Neuron (in vitro differentiated cells): ENCODE results near the gene PAQR7.
"Not testable (repeated sequence)": the region's sequence is repeated elsewhere in the genome, so short reads cannot be mapped to it uniquely, and the experiment has no call there.

Experiments used
- H2AFZ ChIP-seq: one replicate; pipeline ENCODE4 v1.6.1; 2013; ENCODE audit warnings: low read depth, mild to moderate bottlenecking, inconsistent platforms, low read length, moderate library complexity
- H3K27me3 ChIP-seq: one replicate; pipeline ENCODE4 v1.6.1; 2013; ENCODE audit warnings: low read length; ENCODE audit not compliant: insufficient read depth
- H3K36me3 ChIP-seq: one replicate; pipeline ENCODE4 v1.6.1; 2013; ENCODE audit warnings: low read length; ENCODE audit not compliant: insufficient read depth
- H3K4me1 ChIP-seq: one replicate; pipeline ENCODE4 v1.6.1; 2013; ENCODE audit warnings: low read length; ENCODE audit not compliant: insufficient read depth
- H3K4me3 ChIP-seq: 2 replicates; pipeline ENCODE4 v1.5.1; 2013; ENCODE audit warnings: mild to moderate bottlenecking, low read length, moderate library complexity
- H3K9me3 ChIP-seq: one replicate; pipeline ENCODE4 v1.6.1; 2013; ENCODE audit warnings: low read length

Gene PAQR7

GRCh38 chr1:25844536-25845337 lies 30.8 kb downstream of the PAQR7 start:
- Histone ChIP-seq H3K4me1 (no peaks in the 10 kb centered on the region), H3K36me3 (no peaks in the 10 kb centered on the region), H3K4me3 (no peak overlapping the region), H3K27me3 (no peaks in the 10 kb centered on the region), H3K9me3 (no peaks in the 10 kb centered on the region), H2AFZ (no peak overlapping the region)

GRCh38 chr1:25843483-25843882 lies 32.0 kb downstream of the PAQR7 start:
- Histone ChIP-seq H3K9me3 (no peaks in the 10 kb centered on the region), H3K4me3 (no peak overlapping the region), H3K27me3 (no peaks in the 10 kb centered on the region), H3K4me1 (no peaks in the 10 kb centered on the region), H3K36me3 (no peaks in the 10 kb centered on the region), H2AFZ (no peak overlapping the region)

GRCh38 chr1:25839808-25840207 lies 35.7 kb downstream of the PAQR7 start:
- H3K9me3 ChIP-seq, H3K4me1 ChIP-seq, H2AFZ ChIP-seq, H3K4me3 ChIP-seq, H3K27me3 ChIP-seq: not testable (repeated sequence)
- H3K36me3 ChIP-seq, result peaks cover 12% of the 10 kb centered on the region

DNA sequence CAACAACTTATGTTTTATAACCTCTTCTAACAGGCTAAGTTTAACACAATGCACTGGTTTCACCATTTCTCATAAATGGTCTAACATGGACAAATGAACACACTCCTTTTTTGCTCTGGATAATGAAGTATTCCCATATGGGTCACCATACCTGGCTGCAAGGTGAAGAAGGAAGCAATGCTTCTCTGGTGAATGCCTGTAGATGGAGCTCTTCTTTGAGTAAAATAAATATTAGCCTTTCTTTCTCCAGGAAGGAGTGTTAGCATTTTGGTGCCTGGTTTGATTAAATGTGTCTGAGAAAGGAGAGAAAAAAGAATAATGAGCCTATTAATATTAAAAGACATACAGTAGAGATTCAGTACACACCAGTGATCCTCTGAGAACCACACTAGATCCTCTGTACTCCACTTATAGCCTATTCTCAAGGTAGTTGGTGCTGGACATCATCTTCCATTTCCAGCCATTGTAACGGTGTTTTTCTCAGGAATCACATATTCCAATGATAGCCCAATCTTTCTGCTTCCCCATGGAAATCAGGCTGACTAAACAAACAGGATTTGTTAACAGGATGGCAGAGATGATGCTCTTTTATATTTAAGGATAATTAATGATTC lies 38.1 kb downstream of the PAQR7 start:
- Histone ChIP-seq H2AFZ (no peak overlapping the region), H3K27me3 (no peaks in the 10 kb centered on the region), H3K36me3 (peaks cover 34% of the 10 kb centered on the region), H3K9me3 (no peaks in the 10 kb centered on the region), H3K4me3 (no peak overlapping the region), H3K4me1 (peaks cover 7% of the 10 kb centered on the region)

DNA sequence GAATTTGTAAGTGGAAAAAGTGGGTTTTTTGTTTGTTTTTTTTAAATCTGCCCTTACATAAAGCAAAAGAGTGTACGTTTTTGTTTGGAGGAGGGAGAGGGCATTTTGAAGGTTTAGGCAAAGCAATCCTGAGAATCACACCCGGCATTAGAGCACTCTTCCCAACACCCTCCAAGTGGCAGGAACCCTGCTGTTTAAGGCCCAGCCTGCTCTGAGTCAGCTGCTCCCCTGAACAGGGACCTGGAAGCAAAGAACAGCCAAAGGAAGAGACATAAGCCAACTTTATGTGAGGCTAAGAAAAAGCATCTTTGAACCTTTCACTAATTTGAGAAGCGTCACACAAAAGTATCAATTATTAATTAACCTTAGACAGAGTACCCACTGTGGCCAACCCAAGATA lies 38.8 kb downstream of the PAQR7 start:
- Histone ChIP-seq H3K36me3 (peaks cover 41% of the 10 kb centered on the region), H3K4me3 (no peak overlapping the region), H3K4me1 (peaks cover 7% of the 10 kb centered on the region), H3K9me3 (no peaks in the 10 kb centered on the region), H2AFZ (no peak overlapping the region), H3K27me3 (no peaks in the 10 kb centered on the region)

- H3K9me3 ChIP-seq, result no peaks in the 10 kb centered on the region
- H3K4me3 ChIP-seq, result no peak overlapping the region
- H3K4me1 ChIP-seq, result peaks cover 7% of the 10 kb centered on the region
- H3K36me3 ChIP-seq, result peaks cover 59% of the 10 kb centered on the region
- no peaks in the 10 kb centered on the region for H3K27me3 ChIP-seq
- H2AFZ ChIP-seq, result no peak overlapping the region
Measured at GRCh38 chr1:25834894-25835293, 40.6 kb downstream of the PAQR7 start.

DNA sequence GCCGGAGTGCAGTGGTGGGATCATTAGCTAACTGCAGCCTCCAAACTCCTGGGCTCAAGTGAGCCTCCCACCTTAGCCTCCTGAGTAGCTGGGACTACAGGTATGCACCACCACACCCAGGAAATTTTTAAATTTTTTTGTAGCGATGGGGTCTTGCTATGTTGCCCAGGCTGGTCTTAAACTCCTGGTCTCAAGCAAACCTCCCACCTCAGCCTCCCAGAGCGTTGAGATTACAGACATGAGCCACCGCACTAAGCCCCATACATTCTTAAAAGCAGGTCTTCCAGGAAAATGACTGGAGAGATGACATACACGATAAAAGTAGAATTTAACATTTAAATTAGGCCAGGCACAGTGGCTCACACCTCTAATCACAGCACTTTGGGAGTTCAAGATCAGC lies 42.4 kb downstream of the PAQR7 start:
- Histone ChIP-seq H3K27me3 (no peaks in the 10 kb centered on the region), H3K36me3 (peaks cover 75% of the 10 kb centered on the region), H3K4me1 (peaks cover 7% of the 10 kb centered on the region), H3K4me3 (no peak overlapping the region), H3K9me3 (no peaks in the 10 kb centered on the region), H2AFZ (no peak overlapping the region)

- Histone ChIP-seq H3K4me3 (no peak overlapping the region), H3K9me3 (no peaks in the 10 kb centered on the region), H3K4me1 (peaks cover 7% of the 10 kb centered on the region), H2AFZ (no peak overlapping the region), H3K27me3 (no peaks in the 10 kb centered on the region), H3K36me3 (peaks cover 82% of the 10 kb centered on the region)
Measured at GRCh38 chr1:25832336-25833037, 43.0 kb downstream of the PAQR7 start.

DNA sequence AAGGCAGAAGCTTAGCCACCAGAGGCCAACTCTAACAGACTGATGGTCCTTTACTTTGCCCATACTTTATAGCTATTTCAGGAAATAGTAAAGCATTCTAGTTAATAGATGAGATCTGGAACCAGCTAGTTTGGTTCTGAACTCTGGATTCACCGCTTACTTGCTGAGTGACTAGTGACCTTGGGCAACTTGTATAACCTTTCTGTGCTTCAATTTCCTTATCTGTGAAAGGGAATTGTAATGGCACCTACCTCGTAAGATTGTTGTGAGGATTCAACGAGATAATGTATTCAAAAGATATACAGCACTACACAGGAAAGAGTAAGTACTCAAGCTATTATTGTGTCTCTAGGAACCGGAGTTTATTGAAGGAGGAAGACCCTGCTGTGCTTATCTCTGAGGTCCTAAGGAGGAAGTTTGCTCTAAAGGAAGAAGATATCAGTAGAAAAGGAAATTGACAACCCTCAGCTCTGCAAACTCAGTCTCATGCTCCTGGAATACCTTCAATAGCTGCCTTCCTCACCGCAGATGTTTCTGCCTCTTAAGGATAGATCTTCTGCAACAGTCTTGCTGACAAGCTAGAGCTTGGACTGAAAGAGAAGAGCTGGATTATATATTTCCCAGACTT lies 43.8 kb downstream of the PAQR7 start:
- Histone ChIP-seq H3K9me3 (no peaks in the 10 kb centered on the region), H3K4me1 (peaks cover 7% of the 10 kb centered on the region), H2AFZ (no peak overlapping the region), H3K27me3 (no peaks in the 10 kb centered on the region), H3K4me3 (no peak overlapping the region), H3K36me3 (peaks cover 85% of the 10 kb centered on the region)

- Histone ChIP-seq H2AFZ (no peak overlapping the region), H3K27me3 (no peaks in the 10 kb centered on the region), H3K36me3 (peaks cover 79% of the 10 kb centered on the region), H3K4me3 (no peak overlapping the region), H3K4me1 (no peaks in the 10 kb centered on the region), H3K9me3 (no peaks in the 10 kb centered on the region)
Measured at GRCh38 chr1:25829046-25829445, 46.5 kb downstream of the PAQR7 start.

DNA sequence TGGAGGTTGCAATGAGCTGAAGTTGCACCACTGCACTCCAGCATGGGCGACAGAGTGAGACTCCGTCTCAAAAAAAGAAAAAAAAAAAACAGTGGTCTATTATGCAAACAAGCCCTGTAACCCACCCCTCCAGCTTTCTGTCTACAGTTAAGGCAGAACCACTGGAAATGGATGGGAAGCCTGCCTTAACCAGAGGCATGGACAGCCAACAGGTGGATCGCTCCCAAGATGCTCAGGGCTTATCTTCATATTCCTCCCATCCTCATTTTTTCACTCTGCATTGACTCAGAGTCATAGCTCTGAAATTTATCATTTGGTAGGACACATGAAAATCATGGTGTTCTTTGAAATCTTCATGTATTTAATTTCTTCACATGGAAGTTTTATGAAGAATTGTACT lies 47.0 kb downstream of the PAQR7 start:
- Histone ChIP-seq H3K27me3 (no peaks in the 10 kb centered on the region), H3K4me1 (no peaks in the 10 kb centered on the region), H2AFZ (no peak overlapping the region), H3K36me3 (peaks cover 74% of the 10 kb centered on the region), H3K9me3 (no peaks in the 10 kb centered on the region), H3K4me3 (no peak overlapping the region)

DNA sequence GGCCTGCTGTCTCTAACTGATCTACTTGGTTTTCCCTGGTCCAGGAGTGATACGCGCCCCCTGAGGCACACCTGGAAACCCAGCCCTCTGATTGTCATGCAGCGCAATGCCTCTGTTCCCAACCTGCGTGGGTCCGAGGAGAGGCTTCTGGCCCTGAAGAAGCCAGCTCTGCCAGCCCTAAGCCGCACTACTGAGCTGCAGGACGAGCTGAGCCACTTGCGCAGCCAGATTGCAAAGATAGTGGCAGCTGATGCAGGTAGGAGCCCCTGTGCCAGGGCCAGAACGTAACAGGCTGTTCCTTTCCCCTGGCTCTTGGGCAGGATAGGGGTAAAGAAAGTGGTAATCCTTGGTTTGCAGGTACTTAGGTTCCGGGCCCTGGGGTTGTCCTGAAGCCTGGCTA lies 48.9 kb downstream of the PAQR7 start:
- Histone ChIP-seq H3K4me1 (peaks cover 3% of the 10 kb centered on the region), H2AFZ (no peak overlapping the region), H3K9me3 (no peaks in the 10 kb centered on the region), H3K4me3 (no peak overlapping the region), H3K27me3 (no peaks in the 10 kb centered on the region), H3K36me3 (peaks cover 54% of the 10 kb centered on the region)

- H2AFZ ChIP-seq, result no peak overlapping the region
- H3K9me3 ChIP-seq, result no peaks in the 10 kb centered on the region
- H3K4me1 ChIP-seq, result peaks cover 13% of the 10 kb centered on the region
- H3K36me3 ChIP-seq, result peaks cover 45% of the 10 kb centered on the region
- no peak overlapping the region for H3K4me3 ChIP-seq
- no peaks in the 10 kb centered on the region for H3K27me3 ChIP-seq
Measured at GRCh38 chr1:25825605-25826004, 49.9 kb downstream of the PAQR7 start.
